Lung (tissue), 12 donors: ENCODE results near the gene CLASRP. TPM values are rescaled to one million over a fixed set of nuclear protein-coding genes. Genes with fewer than 3 reads are reported as not detected.

Source experiments
- ATAC-seq: fragments of 200-7000 bp; cut with Tn5 transposase; one replicate; pipeline ENCODE4 v1.9.1; 2020; ENCODE audit warnings: moderate number of reproducible peaks; ENCODE audit not compliant: insufficient read depth, low FRiP score
- DNase-seq, 3 donors: peaks; one replicate each; pipeline ENCODE4 v3.0.0-alpha.2; 2013 to 2017
- H3K27ac ChIP-seq, 2 donors: one replicate each; pipeline ENCODE4 v1.5.1; 2013; ENCODE audit warnings: mild to moderate bottlenecking in 2 of 2, moderate library complexity in 2 of 2, control low read depth in 1 of 2, inconsistent platforms in 1 of 2, low read depth in 1 of 2, low read length in 1 of 2
- H3K27me3 ChIP-seq, 3 donors: one replicate each; pipeline ENCODE4 v1.5.1; 2013; ENCODE audit warnings: low read length in 2 of 3; ENCODE audit not compliant: control insufficient read depth in 3 of 3, insufficient read depth in 3 of 3
- H3K36me3 ChIP-seq, 4 donors: one replicate each; pipeline ENCODE4 v1.5.1; 2013; ENCODE audit warnings: low read length in 4 of 4, mild to moderate bottlenecking in 1 of 4, moderate library complexity in 1 of 4; ENCODE audit not compliant: control insufficient read depth in 4 of 4, insufficient read depth in 4 of 4
- H3K4me1 ChIP-seq, 5 donors: one replicate each; pipeline ENCODE4 v1.5.1; 2013; ENCODE audit warnings: low read length in 5 of 5, mild to moderate bottlenecking in 2 of 5, moderate library complexity in 1 of 5; ENCODE audit not compliant: control insufficient read depth in 5 of 5, insufficient read depth in 5 of 5
- H3K4me3 ChIP-seq: one replicate; pipeline ENCODE4 v1.5.1; 2013; ENCODE audit warnings: mild to moderate bottlenecking, control low read depth, moderate library complexity
- H3K9ac ChIP-seq, 2 donors: one replicate each; pipeline ENCODE4 v1.5.1; 2013; ENCODE audit warnings: low read length in 2 of 2, control low read depth in 1 of 2; ENCODE audit not compliant: insufficient read depth in 1 of 2
- H3K9me3 ChIP-seq, 4 donors: one replicate each; pipeline ENCODE4 v1.5.1; 2013; ENCODE audit warnings: low read length in 3 of 4, mild to moderate bottlenecking in 1 of 4, moderate library complexity in 1 of 4; ENCODE audit not compliant: control insufficient read depth in 4 of 4, insufficient read depth in 3 of 4
- CTCF ChIP-seq: IDR thresholded peaks from 2 replicates; pipeline ENCODE4 v1.5.1; 2012; ENCODE audit warnings: mild to moderate bottlenecking; ENCODE audit errors: control extremely low read depth, extremely low read depth
- WGBS, 2 donors: extraction: QIAGEN DNeasy Blood & Tissue Kit; methylation state at CpG; one replicate each; pipeline ENCODE4 v1.1.7; 2013; 5-methylcytosine and 5-hydroxymethylcytosine counted together
- polyA plus RNA-seq, 2 donors: library from polyadenylated mRNA; stranded (reverse); fragments of 200-250 nt; gene quantifications; one replicate each; pipeline ENCODE4 v1.2.1, GENCODE V29; 2013
- total RNA-seq, 2 donors: library from RNA; depleted of rRNA in 1 of 2; stranded (reverse); fragments of >200 nt in 1 of 2; gene quantifications; one replicate each; pipeline ENCODE4 v1.2.1, GENCODE V29; 2014 to 2021
- donor health status: control.
- donor health status: control.
- donor health status: Bipolar disorder and iron deficiency.
- donor health status: healthy.
- donor health status: DM: yes; HTN: yes; CAD: no.

The CLASRP gene
- total and polyA plus RNA-seq, 4 donors, result 23.9 to 107 (median 57.6) TPM

- no peak for ATAC-seq
- no peak overlapping the region for H3K27ac ChIP-seq
- no peak overlapping the region for H3K4me3 ChIP-seq
- 92 to 96% methylated on average over 41 to 44 of the region's 44 CpGs for WGBS, 2 donors
- H3K4me1 ChIP-seq, result no peaks in the 10 kb centered on the region
- H3K9ac ChIP-seq, result no peak overlapping the region
- H3K36me3 ChIP-seq, result peaks cover 5 to 59% (median 13%) of the 10 kb centered on the region in 4 donors
- no peaks in the 10 kb centered on the region for H3K27me3 ChIP-seq
- TF ChIP-seq CTCF, result no peak
- no peak for DNase-seq
- no peaks in the 10 kb centered on the region for H3K9me3 ChIP-seq
Measured at GRCh38 chr19:44992336-44993163, 46.3 kb upstream of the CLASRP start.

DNA sequence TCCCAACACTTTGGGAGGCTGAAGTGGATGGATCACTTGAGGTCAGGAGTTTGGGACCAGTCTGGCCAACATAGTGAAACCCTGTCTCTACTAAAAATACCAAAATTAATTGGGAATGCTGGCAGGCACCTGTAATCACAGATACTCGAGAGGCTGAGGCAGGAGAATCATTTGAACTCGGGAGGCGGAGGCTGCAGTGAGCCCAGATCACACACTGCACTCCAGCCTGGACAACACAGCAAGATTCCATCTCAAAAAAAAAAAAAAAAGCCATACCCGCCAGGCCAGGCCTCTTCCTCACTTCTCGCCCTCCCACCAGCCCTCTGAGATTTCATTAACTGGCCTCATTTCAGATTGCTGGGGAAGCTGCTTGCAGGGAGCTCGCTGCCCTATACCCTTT lies 45.3 kb upstream of the CLASRP start:
- DNase-seq, result no peak
- 93 to 94% methylated on average over 6 of the region's 6 CpGs for WGBS, 2 donors
- Histone ChIP-seq H3K27me3 (no peaks in the 10 kb centered on the region), H3K9ac (no peak overlapping the region), H3K4me1 (no peaks in the 10 kb centered on the region), H3K4me3 (no peak overlapping the region), H3K36me3 (peaks cover 2 to 49% (median 13%) of the 10 kb centered on the region in 4 donors), H3K27ac (no peak overlapping the region), H3K9me3 (no peaks in the 10 kb centered on the region)
- TF ChIP-seq CTCF, result no peak
- ATAC-seq, result no peak

DNA sequence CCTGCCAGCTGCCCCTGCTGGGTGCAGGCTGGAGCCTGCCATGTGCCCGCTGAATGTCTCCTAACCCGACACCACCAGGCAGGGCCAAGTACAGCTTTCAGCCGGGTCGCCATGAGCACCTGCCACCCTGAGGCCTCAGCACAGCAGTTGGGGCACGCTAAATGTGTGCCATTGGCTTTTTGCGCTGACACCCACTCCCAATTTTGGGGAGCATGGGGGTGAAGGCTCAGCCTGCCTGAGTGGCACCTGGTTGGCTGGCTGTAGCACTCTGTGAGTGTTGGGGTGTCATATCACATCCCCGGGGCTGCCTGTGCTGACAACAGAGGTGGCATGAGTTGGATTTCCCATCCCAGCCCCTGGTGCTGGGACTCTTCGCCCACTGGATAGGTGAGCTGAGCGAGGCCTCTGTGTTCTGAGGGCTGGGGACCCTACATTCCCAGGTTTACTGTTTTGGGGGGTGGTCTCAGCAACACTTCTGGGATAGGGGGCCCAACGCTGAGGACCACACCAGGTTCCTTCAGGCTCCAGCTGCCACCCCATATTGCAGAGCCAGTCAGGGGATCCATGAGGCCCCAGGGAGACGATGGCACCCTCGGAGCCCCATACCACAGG lies 44.8 kb upstream of the CLASRP start:
- WGBS, 2 donors, result 91 to 95% methylated on average over 12 of the region's 12 CpGs
- Histone ChIP-seq H3K36me3 (peaks cover under 1 to 46% (median 12%) of the 10 kb centered on the region in 4 donors), H3K27me3 (no peaks in the 10 kb centered on the region)

More for the DNA sequence above, 44.8 kb upstream of the CLASRP start:
- Histone ChIP-seq H3K9ac (no peak overlapping the region), H3K27ac (no peak overlapping the region), H3K4me1 (no peaks in the 10 kb centered on the region), H3K9me3 (no peaks in the 10 kb centered on the region), H3K4me3 (no peak overlapping the region)
- DNase-seq, result no peak
- no peak for TF ChIP-seq CTCF
- no peak for ATAC-seq
